ENCODE results near the gene TTC39A.

The TTC39A gene

GRCh38 chr1:51330331-51331201, at the start of gene TTC39A:
Gene TTC39A, minus strand, starts transcription at chr1:51330562. Its CDS starts 85 bp downstream, at chr1:51330477.
- no peak for DNase-seq (ENCODE audit: low read depth, low spot score)

- DNase-seq (ENCODE audit: low read depth, low spot score): no peak
Observed at GRCh38 chr1:51378871-51379270, 48.5 kb upstream of the TTC39A start.

- DNase-seq (ENCODE audit: low read depth, low spot score): no peak
Observed at GRCh38 chr1:51373898-51374297, 43.5 kb upstream of the TTC39A start.

- DNase-seq (ENCODE audit: low read depth, low spot score): peak; percentile 13
Observed at GRCh38 chr1:51372561-51372960, 42.2 kb upstream of the TTC39A start.

- no peak for DNase-seq (ENCODE audit: low read depth, low spot score)
Observed at GRCh38 chr1:51369171-51369570, 38.8 kb upstream of the TTC39A start.

GRCh38 chr1:51365774-51366173, 35.4 kb upstream of the TTC39A start:
- no peak for DNase-seq (ENCODE audit: low read depth, low spot score)

GRCh38 chr1:51359879-51360278, 29.5 kb upstream of the TTC39A start:
- DNase-seq (ENCODE audit: low read depth, low spot score): no peak

GRCh38 chr1:51355382-51355781, 25.0 kb upstream of the TTC39A start:
- no peak for DNase-seq (ENCODE audit: low read depth, low spot score)

- no peak for DNase-seq (ENCODE audit: low read depth, low spot score)
Observed at GRCh38 chr1:51354416-51354815, 24.1 kb upstream of the TTC39A start.

- DNase-seq (ENCODE audit: low read depth, low spot score): no peak
Observed at GRCh38 chr1:51351907-51352306, 21.5 kb upstream of the TTC39A start.

GRCh38 chr1:51349862-51350261, 19.5 kb upstream of the TTC39A start:
- no peak for DNase-seq (ENCODE audit: low read depth, low spot score)

- DNase-seq (ENCODE audit: low read depth, low spot score): no peak
Observed at GRCh38 chr1:51348147-51348527, 17.8 kb upstream of the TTC39A start.

GRCh38 chr1:51347398-51348146, 17.2 kb upstream of the TTC39A start:
- no peak for DNase-seq (ENCODE audit: low read depth, low spot score)

GRCh38 chr1:51346086-51346942, 16.0 kb upstream of the TTC39A start:
- no peak for DNase-seq (ENCODE audit: low read depth, low spot score)

GRCh38 chr1:51345300-51345687, 14.9 kb upstream of the TTC39A start:
- DNase-seq (ENCODE audit: low read depth, low spot score): no peak

GRCh38 chr1:51344602-51345299, 14.4 kb upstream of the TTC39A start:
- DNase-seq (ENCODE audit: low read depth, low spot score): no peak

- no peak for DNase-seq (ENCODE audit: low read depth, low spot score)
Observed at GRCh38 chr1:51344276-51344601, 13.9 kb upstream of the TTC39A start.

- DNase-seq (ENCODE audit: low read depth, low spot score): no peak
Observed at GRCh38 chr1:51343624-51344023, 13.3 kb upstream of the TTC39A start.

- no peak for DNase-seq (ENCODE audit: low read depth, low spot score)
Observed at GRCh38 chr1:51342591-51343206, 12.3 kb upstream of the TTC39A start.

GRCh38 chr1:51341876-51342496, 11.6 kb upstream of the TTC39A start:
- DNase-seq (ENCODE audit: low read depth, low spot score): no peak

GRCh38 chr1:51340380-51340779, 10.0 kb upstream of the TTC39A start:
- DNase-seq (ENCODE audit: low read depth, low spot score): no peak

Data from ELF-1 (cell line).